Erythroblast (primary cell): ENCODE measurements around the gene DPH3.

Experiments
- DNase-seq, 2 experiments: peaks; one replicate each; lab custom pipeline; 2025; lab: John Stamatoyannopoulos, UW
- GATA1 ChIP-seq: IDR thresholded peaks from 2 replicates; pipeline ENCODE4 v1.6.1; 2011; ENCODE audit warnings: low read depth, mild to moderate bottlenecking, control low read depth, low read length, moderate library complexity
- POLR2A ChIP-seq: IDR thresholded peaks from 2 replicates; pipeline ENCODE4 v1.6.1; 2011; ENCODE audit warnings: mild to moderate bottlenecking, low read length

The DPH3 gene

GRCh38 chr3:16255726-16256125, 9.0 kb downstream of the DPH3 start:
- DNase-seq, result no peak
- TF ChIP-seq POLR2A, result no peak
- TF ChIP-seq GATA1, result no peak

GRCh38 chr3:16255326-16255725, 9.4 kb downstream of the DPH3 start:
- no peak for DNase-seq
- TF ChIP-seq POLR2A (no peak), GATA1 (no peak)

- TF ChIP-seq POLR2A (no peak), GATA1 (no peak)
- no peak for DNase-seq
These were observed 9.8 kb downstream of the DPH3 start for GRCh38 chr3:16254916-16255315.

GRCh38 chr3:16253601-16254000, 11.1 kb downstream of the DPH3 start:
- no peak for DNase-seq
- TF ChIP-seq POLR2A, result no peak
- TF ChIP-seq GATA1, result no peak

GRCh38 chr3:16252988-16253387, 11.8 kb downstream of the DPH3 start:
- no peak for TF ChIP-seq GATA1
- no peak for TF ChIP-seq POLR2A

GRCh38 chr3:16252243-16252978, 12.3 kb downstream of the DPH3 start:
- no peak for TF ChIP-seq GATA1
- no peak for DNase-seq

More at GRCh38 chr3:16252988-16253387, 11.8 kb downstream of the DPH3 start:
- DNase-seq, result no peak

- DNase-seq, result no peak
- TF ChIP-seq POLR2A, result no peak
- no peak for TF ChIP-seq GATA1
These were observed 13.2 kb downstream of the DPH3 start for GRCh38 chr3:16251316-16252085.

GRCh38 chr3:16249886-16250285, 14.9 kb downstream of the DPH3 start:
- no peak for TF ChIP-seq POLR2A
- no peak for TF ChIP-seq GATA1
- DNase-seq, result no peak

- peak; percentile 48 to 64 for DNase-seq
These were observed 15.4 kb downstream of the DPH3 start for GRCh38 chr3:16249336-16249735.

GRCh38 chr3:16248556-16248955, 16.2 kb downstream of the DPH3 start:
- no peak for TF ChIP-seq POLR2A
- no peak for TF ChIP-seq GATA1
- no peak for DNase-seq

More at GRCh38 chr3:16249336-16249735, 15.4 kb downstream of the DPH3 start:
- no peak for TF ChIP-seq GATA1
- no peak for TF ChIP-seq POLR2A

GRCh38 chr3:16247282-16248061, 17.3 kb downstream of the DPH3 start:
- TF ChIP-seq POLR2A (no peak), GATA1 (no peak)
- DNase-seq, result peak; percentile 76 to 85

- TF ChIP-seq POLR2A, result no peak
- TF ChIP-seq GATA1, result no peak
- no peak for DNase-seq
These were observed 19.1 kb downstream of the DPH3 start for GRCh38 chr3:16245609-16246008.

GRCh38 chr3:16243706-16244490, 20.8 kb downstream of the DPH3 start:
- no peak for TF ChIP-seq GATA1
- TF ChIP-seq POLR2A, result no peak
- no peak for DNase-seq

GRCh38 chr3:16242177-16242576, 22.6 kb downstream of the DPH3 start:
- peak in 1 of 2 experiments; percentile 20 for DNase-seq
- no peak for TF ChIP-seq POLR2A
- TF ChIP-seq GATA1, result no peak
